Astrocyte (in vitro differentiated cells and primary cell): ENCODE measurements around the gene TOP1.

ENCODE experiments used
- EZH2 ChIP-seq: IDR thresholded peaks from 2 replicates; pipeline ENCODE4 v1.6.1; 2012; ENCODE audit warnings: mild to moderate bottlenecking, low read length, inconsistent platforms; ENCODE audit not compliant: insufficient read depth
- TF ChIP-seq, protein P1 (sequence below): IDR thresholded peaks from 2 replicates; pipeline ENCODE4 v1.5.1; 2011; ENCODE audit warnings: low read depth, mild to moderate bottlenecking, inconsistent platforms, low read length, moderate library complexity; ENCODE audit not compliant: insufficient read depth

DNA sequence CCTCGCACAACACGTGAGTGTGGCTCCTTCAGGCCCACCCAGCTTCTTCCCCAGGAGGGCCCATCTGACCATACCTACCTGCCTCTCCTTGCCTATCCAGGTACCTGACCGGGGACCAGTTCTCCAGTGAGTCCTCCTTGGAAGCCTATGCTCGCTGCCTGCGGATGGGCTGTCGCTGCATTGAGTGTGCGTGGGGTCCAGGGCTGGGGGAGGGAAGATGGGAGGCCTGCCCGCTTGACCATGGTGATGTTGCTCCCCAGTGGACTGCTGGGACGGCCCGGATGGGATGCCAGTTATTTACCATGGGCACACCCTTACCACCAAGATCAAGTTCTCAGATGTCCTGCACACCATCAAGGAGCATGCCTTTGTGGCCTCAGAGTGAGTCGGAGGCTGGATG, 135.2 kb downstream of the TOP1 start:
- TF ChIP-seq, protein P1, sequence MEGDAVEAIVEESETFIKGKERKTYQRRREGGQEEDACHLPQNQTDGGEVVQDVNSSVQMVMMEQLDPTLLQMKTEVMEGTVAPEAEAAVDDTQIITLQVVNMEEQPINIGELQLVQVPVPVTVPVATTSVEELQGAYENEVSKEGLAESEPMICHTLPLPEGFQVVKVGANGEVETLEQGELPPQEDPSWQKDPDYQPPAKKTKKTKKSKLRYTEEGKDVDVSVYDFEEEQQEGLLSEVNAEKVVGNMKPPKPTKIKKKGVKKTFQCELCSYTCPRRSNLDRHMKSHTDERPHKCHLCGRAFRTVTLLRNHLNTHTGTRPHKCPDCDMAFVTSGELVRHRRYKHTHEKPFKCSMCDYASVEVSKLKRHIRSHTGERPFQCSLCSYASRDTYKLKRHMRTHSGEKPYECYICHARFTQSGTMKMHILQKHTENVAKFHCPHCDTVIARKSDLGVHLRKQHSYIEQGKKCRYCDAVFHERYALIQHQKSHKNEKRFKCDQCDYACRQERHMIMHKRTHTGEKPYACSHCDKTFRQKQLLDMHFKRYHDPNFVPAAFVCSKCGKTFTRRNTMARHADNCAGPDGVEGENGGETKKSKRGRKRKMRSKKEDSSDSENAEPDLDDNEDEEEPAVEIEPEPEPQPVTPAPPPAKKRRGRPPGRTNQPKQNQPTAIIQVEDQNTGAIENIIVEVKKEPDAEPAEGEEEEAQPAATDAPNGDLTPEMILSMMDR, result no peak
- TF ChIP-seq EZH2, result no peak
